Mesenchymal stem cell (in vitro differentiated cells and primary cell): ENCODE results near the gene PKP3.

Source experiments
- DNase-seq: peaks from one replicate; pipeline ENCODE4 v3.0.0-alpha.2; 2013
- H2AFZ ChIP-seq: one replicate; pipeline ENCODE4 v1.6.1; 2013; ENCODE audit warnings: low read depth, mild to moderate bottlenecking, control low read depth, inconsistent platforms, low read length, moderate library complexity
- H2AK5ac ChIP-seq: 2 replicates; pipeline ENCODE4 v1.6.1; 2013; ENCODE audit warnings: low read length, moderate library complexity, mild to moderate bottlenecking, inconsistent platforms; ENCODE audit not compliant: severe bottlenecking
- H2BK120ac ChIP-seq: one replicate; pipeline ENCODE4 v1.6.1; 2013; ENCODE audit warnings: low read depth, mild to moderate bottlenecking, inconsistent platforms, low read length, moderate library complexity
- H2BK12ac ChIP-seq, 2 experiments: one replicate each; pipeline ENCODE4 v1.6.1; 2013; ENCODE audit warnings: inconsistent platforms in 2 of 2, low read length in 2 of 2, mild to moderate bottlenecking in 2 of 2, moderate library complexity in 2 of 2, control low read depth in 1 of 2
- H2BK15ac ChIP-seq: one replicate; pipeline ENCODE4 v1.6.1; 2013; ENCODE audit warnings: mild to moderate bottlenecking, low read depth, inconsistent platforms; ENCODE audit not compliant: poor library complexity, severe bottlenecking
- H2BK5ac ChIP-seq: 2 replicates; pipeline ENCODE4 v1.6.1; 2013; ENCODE audit warnings: low read depth, mild to moderate bottlenecking, low read length, control low read depth, inconsistent platforms; ENCODE audit not compliant: poor library complexity, severe bottlenecking
- H3K14ac ChIP-seq, 2 experiments: one replicate each; pipeline ENCODE4 v1.6.1; 2013; ENCODE audit warnings: inconsistent platforms in 2 of 2, low read length in 2 of 2, control low read depth in 1 of 2, mild to moderate bottlenecking in 1 of 2, moderate library complexity in 1 of 2
- H3K18ac ChIP-seq, 2 experiments: one replicate each; pipeline ENCODE4 v1.6.1; 2013; ENCODE audit warnings: inconsistent platforms in 2 of 2, low read length in 2 of 2, control low read depth in 1 of 2, low read depth in 1 of 2, mild to moderate bottlenecking in 1 of 2
- H3K23ac ChIP-seq, 2 experiments: one replicate each; pipeline ENCODE4 v1.6.1; 2013; ENCODE audit warnings: inconsistent platforms in 2 of 2, low read length in 2 of 2, mild to moderate bottlenecking in 2 of 2, moderate library complexity in 2 of 2, control low read depth in 1 of 2
- H3K27ac ChIP-seq: 2 replicates; pipeline ENCODE4 v1.5.1; 2013; ENCODE audit warnings: mild to moderate bottlenecking, moderate library complexity, low read length, control low read depth, inconsistent platforms; ENCODE audit not compliant: poor library complexity, severe bottlenecking
- H3K27me3 ChIP-seq, 2 experiments: 2 replicates each; pipeline versions ENCODE4 v1.6.1 to v1.7.0; 2013; ENCODE audit warnings: low read length in 2 of 2, mild to moderate bottlenecking in 2 of 2, moderate library complexity in 2 of 2, control low read depth in 1 of 2, inconsistent platforms in 1 of 2; ENCODE audit not compliant: control insufficient read depth in 1 of 2, insufficient read depth in 1 of 2
- H3K36me3 ChIP-seq, 2 experiments: 2 replicates each; pipeline versions ENCODE4 v1.6.1 to v1.7.0; 2013; ENCODE audit warnings: low read length in 2 of 2, control low read depth in 1 of 2, inconsistent platforms in 1 of 2, low read depth in 1 of 2, mild to moderate bottlenecking in 1 of 2; ENCODE audit not compliant: insufficient read depth in 2 of 2, control insufficient read depth in 1 of 2
- H3K4ac ChIP-seq, 2 experiments: one replicate each; pipeline ENCODE4 v1.6.1; 2013; ENCODE audit warnings: inconsistent platforms in 2 of 2, low read length in 2 of 2, mild to moderate bottlenecking in 2 of 2, moderate library complexity in 2 of 2, control low read depth in 1 of 2, low read depth in 1 of 2
- H3K4me1 ChIP-seq: 2 replicates; pipeline ENCODE4 v1.6.1; 2013; ENCODE audit warnings: low read depth, low read length, control low read depth; ENCODE audit not compliant: control insufficient read depth, insufficient read depth
- H3K4me2 ChIP-seq: 2 replicates; pipeline ENCODE4 v1.6.1; 2013; ENCODE audit warnings: low read length, mild to moderate bottlenecking, inconsistent platforms; ENCODE audit not compliant: poor library complexity, severe bottlenecking
- H3K4me3 ChIP-seq, 2 experiments: 2 replicates each; pipeline versions ENCODE4 v1.5.1 to v1.7.0; 2013; ENCODE audit warnings: low read length in 2 of 2, mild to moderate bottlenecking in 2 of 2, control low read depth in 1 of 2, low read depth in 1 of 2; ENCODE audit not compliant: insufficient read depth in 1 of 2
- H3K79me1 ChIP-seq: replicated peaks from 2 replicates; pipeline ENCODE4 v1.6.1; 2013; ENCODE audit warnings: mild to moderate bottlenecking, control low read depth, low read length, inconsistent platforms; ENCODE audit not compliant: poor library complexity, severe bottlenecking
- H3K9ac ChIP-seq: 2 replicates; pipeline ENCODE4 v1.7.0; 2013; ENCODE audit warnings: mild to moderate bottlenecking, low read length, moderate library complexity
- H3K9me3 ChIP-seq: 2 replicates; pipeline ENCODE4 v1.7.0; 2013; ENCODE audit warnings: mild to moderate bottlenecking, low read length; ENCODE audit not compliant: control insufficient read depth
- H4K8ac ChIP-seq: one replicate; pipeline ENCODE4 v1.6.1; 2013; ENCODE audit warnings: inconsistent platforms, mild to moderate bottlenecking, low read length, moderate library complexity
- H4K91ac ChIP-seq: one replicate; pipeline ENCODE4 v1.6.1; 2013; ENCODE audit warnings: mild to moderate bottlenecking, low read length, inconsistent platforms
- WGBS: methylation state at CpG from one replicate; pipeline ENCODE4 v1.1.7; 2013; ENCODE audit warnings: mixed read lengths; 5-methylcytosine and 5-hydroxymethylcytosine counted together

The PKP3 gene

DNA sequence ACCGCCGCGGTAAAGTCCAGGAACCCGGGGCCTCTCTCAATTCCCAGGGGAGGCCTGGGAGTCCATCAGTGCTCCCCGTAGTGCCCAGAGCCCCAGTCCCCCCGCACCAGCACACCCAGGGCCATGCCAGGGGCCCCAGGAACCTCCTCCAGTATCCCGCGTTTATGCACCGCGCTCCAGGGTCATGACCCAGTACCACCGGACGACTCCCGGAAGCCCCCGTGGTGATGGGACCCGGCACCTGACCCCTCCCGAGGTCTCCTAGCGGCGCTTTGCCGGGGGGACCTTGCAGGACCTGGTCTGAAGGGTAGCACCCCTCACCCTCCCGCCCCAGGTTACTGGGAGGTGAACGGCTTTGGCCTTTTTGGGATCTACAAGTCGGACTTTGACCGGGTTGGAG is 13.5 kb upstream of the PKP3 start:
- Histone ChIP-seq H2AFZ (no peak overlapping the region), H3K79me1 (peaks cover 2% of the 10 kb centered on the region), H3K36me3 (peaks cover 0 to 71% of the 10 kb centered on the region in 2 experiments), H3K4me3 (no peak overlapping the region), H2BK5ac (no peak overlapping the region), H2BK12ac (no peak overlapping the region), H2BK120ac (no peak overlapping the region), H3K9me3 (no peaks in the 10 kb centered on the region), H3K27me3 (peaks cover 0 to 43% of the 10 kb centered on the region in 2 experiments), H2BK15ac (no peak overlapping the region), H4K8ac (no peak overlapping the region), H2AK5ac (no peak overlapping the region), H4K91ac (no peak overlapping the region), H3K27ac (no peak overlapping the region), H3K23ac (no peak overlapping the region), H3K18ac (no peak overlapping the region), H3K9ac (no peak overlapping the region), H3K4me1 (peaks cover 3% of the 10 kb centered on the region), H3K4me2 (no peak overlapping the region), H3K14ac (no peak overlapping the region), H3K4ac (no peak overlapping the region)
- DNase-seq, result no peak
- WGBS, result 97% methylated on average over 20 of the region's 23 CpGs

DNA sequence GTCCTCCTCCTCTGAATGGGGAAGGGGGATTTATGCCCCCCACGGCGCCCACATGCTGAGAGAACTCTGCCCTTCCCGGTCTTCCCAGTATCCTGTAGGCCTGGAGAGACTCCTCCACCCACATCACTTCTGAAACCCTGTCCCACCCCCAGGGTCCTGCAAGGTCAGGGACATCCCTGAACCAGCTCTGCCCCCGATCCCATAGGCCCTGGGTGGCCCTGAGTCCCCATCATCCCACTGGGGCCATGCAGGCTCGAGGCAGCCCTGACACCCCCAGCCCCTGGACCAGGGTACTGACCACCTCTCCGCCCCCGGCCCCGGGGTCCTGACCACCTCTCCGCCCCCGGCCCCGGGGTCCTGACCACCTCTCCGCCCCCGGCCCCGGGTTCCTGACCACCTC is 13.0 kb upstream of the PKP3 start:
- H3K27me3 ChIP-seq, result peaks cover 0 to 43% of the 10 kb centered on the region in 2 experiments
- no peak overlapping the region for H3K4ac ChIP-seq
- no peak overlapping the region for H3K14ac ChIP-seq
- no peak overlapping the region for H3K4me2 ChIP-seq
- 89% methylated on average over 9 of the region's 14 CpGs for WGBS
- no peak for DNase-seq
- H3K23ac ChIP-seq, result no peak overlapping the region
- peaks cover 2% of the 10 kb centered on the region for H3K79me1 ChIP-seq
- no peak overlapping the region for H4K8ac ChIP-seq
- no peak overlapping the region for H3K27ac ChIP-seq
- H3K9me3 ChIP-seq, result no peaks in the 10 kb centered on the region
- H2BK5ac ChIP-seq, result no peak overlapping the region
- no peak overlapping the region for H3K18ac ChIP-seq
- H2BK15ac ChIP-seq, result no peak overlapping the region
- H3K9ac ChIP-seq, result no peak overlapping the region
- no peak overlapping the region for H4K91ac ChIP-seq
- H2BK120ac ChIP-seq, result no peak overlapping the region
- H3K36me3 ChIP-seq, result peaks cover 0 to 66% of the 10 kb centered on the region in 2 experiments
- no peak overlapping the region for H2AFZ ChIP-seq
- no peak overlapping the region for H2BK12ac ChIP-seq
- H3K4me3 ChIP-seq, result no peak overlapping the region
- H2AK5ac ChIP-seq, result no peak overlapping the region
- peaks cover 1% of the 10 kb centered on the region for H3K4me1 ChIP-seq

DNA sequence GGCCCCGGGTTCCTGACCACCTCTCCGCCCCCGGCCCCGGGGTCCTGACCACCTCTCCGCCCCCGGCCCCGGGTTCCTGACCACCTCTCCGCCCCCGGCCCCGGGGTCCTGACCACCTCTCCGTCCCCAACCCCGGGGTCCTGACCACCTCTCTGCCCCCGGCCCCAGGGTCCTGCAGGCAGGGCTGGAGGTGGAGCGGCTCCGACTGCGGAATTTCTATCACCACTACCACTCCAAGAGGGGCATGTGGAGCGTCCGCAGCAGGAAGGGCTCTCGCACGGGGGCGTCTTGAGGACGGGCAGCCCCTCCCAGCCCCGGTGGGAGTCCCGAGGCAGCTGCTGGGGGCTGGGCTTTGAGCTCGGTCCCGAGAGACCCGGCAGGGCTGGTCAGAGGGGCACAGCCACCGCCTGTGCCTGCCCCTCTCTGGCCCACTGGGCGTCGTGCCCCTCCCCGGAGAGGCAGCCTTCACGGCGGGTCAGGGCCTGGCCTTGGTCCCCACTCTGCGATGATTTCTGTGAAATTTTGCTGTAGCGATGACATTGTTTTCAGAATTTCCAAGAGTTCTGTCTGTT is 12.4 kb upstream of the PKP3 start:
- Histone ChIP-seq H4K91ac (no peak overlapping the region), H4K8ac (no peak overlapping the region), H3K4me1 (peaks cover 1% of the 10 kb centered on the region), H3K79me1 (peaks cover 2% of the 10 kb centered on the region), H2BK5ac (no peak overlapping the region), H3K4me2 (no peak overlapping the region), H2BK120ac (no peak overlapping the region), H2BK15ac (no peak overlapping the region), H2AFZ (no peak overlapping the region), H2AK5ac (no peak overlapping the region), H3K36me3 (peaks cover 0 to 60% of the 10 kb centered on the region in 2 experiments), H3K4ac (no peak overlapping the region), H3K18ac (no peak overlapping the region), H3K23ac (no peak overlapping the region), H3K27me3 (peaks cover 0 to 43% of the 10 kb centered on the region in 2 experiments), H2BK12ac (no peak overlapping the region), H3K9ac (no peak overlapping the region), H3K14ac (no peak overlapping the region), H3K9me3 (no peaks in the 10 kb centered on the region), H3K27ac (no peak overlapping the region), H3K4me3 (no peak overlapping the region)
- DNase-seq, result no peak
- WGBS, result 94% methylated on average over 26 of the region's 35 CpGs

DNA sequence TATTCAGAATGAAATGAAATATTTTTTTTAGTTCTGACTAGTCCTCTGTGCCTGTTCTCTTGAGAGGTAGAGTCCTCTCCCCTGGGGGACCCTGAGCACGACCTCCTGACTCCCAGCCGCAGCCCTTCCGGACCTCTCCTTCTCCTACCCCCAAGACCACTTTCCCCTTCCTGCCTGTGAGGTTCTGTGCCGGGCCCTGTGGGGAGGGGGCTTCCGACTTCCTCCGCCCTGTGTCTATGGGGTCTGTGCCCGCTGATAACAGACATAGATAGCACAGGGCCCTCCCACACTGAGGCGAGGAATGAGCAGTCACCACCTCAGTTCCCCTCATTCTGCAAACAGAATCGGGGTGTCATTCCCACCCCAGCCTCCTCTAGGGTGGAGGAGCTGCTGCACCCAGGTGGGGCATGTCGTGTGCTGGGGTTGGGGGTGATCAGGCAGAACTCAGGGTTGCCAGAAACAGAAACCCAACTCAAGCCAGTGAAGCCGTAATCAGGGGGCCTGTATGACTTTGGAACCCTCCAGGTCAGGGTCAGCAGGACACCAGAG is 11.9 kb upstream of the PKP3 start:
- Histone ChIP-seq H3K4ac (no peak overlapping the region), H4K8ac (no peak overlapping the region), H3K27me3 (peaks cover 0 to 43% of the 10 kb centered on the region in 2 experiments), H3K18ac (no peak overlapping the region), H3K4me3 (no peak overlapping the region), H2AK5ac (no peak overlapping the region), H3K9ac (no peak overlapping the region), H2BK5ac (no peak overlapping the region), H2BK15ac (no peak overlapping the region), H4K91ac (no peak overlapping the region), H2AFZ (no peak overlapping the region), H2BK120ac (no peak overlapping the region), H3K23ac (no peak overlapping the region), H3K14ac (no peak overlapping the region), H3K27ac (no peak overlapping the region), H3K79me1 (peaks cover 2% of the 10 kb centered on the region), H3K9me3 (no peaks in the 10 kb centered on the region), H2BK12ac (no peak overlapping the region), H3K4me1 (peaks cover 1% of the 10 kb centered on the region), H3K36me3 (peaks cover 0 to 54% of the 10 kb centered on the region in 2 experiments), H3K4me2 (no peak overlapping the region)
- DNase-seq, result no peak
- 91% methylated on average over 11 of the region's 11 CpGs for WGBS
